Keratinocyte (primary cell): Measurements from ENCODE around the gene SORD. TPM values are rescaled to one million over a fixed set of nuclear protein-coding genes. Genes with fewer than 3 reads are reported as not detected.
"Not testable (repeated sequence)": the region's sequence is repeated elsewhere in the genome, so short reads cannot be mapped to it uniquely, and the experiment has no call there.

Experiments used
- DNase-seq: peaks from one replicate; pipeline ENCODE4 v3.0.0-alpha.2; 2011; ENCODE audit warnings: low read depth, missing footprints, low spot score
- FAIRE-seq: peaks from 2 replicates; lab custom pipeline; 2011; peaks lifted over from hg19 to GRCh38; lab: Jason Lieb, UNC
- H2AFZ ChIP-seq: 2 replicates; pipeline ENCODE4 v1.6.0; 2012; ENCODE audit warnings: low read length, control low read depth, inconsistent platforms; ENCODE audit not compliant: control insufficient read depth
- H3K27ac ChIP-seq: 2 replicates; pipeline ENCODE4 v1.5.1; 2011; ENCODE audit warnings: low read length; ENCODE audit not compliant: control insufficient read depth, insufficient read depth
- H3K27me3 ChIP-seq: 3 replicates; pipeline ENCODE4 v1.6.0; 2011; ENCODE audit warnings: low read length; ENCODE audit not compliant: control insufficient read depth, insufficient read depth; ENCODE audit errors: extremely low read depth
- H3K36me3 ChIP-seq, 2 experiments: 2 replicates in 1 of 2; 3 replicates in 1 of 2; pipeline ENCODE4 v1.5.1; 2011; ENCODE audit warnings: low read length in 2 of 2, mild to moderate bottlenecking in 1 of 2; ENCODE audit not compliant: control insufficient read depth in 2 of 2, insufficient read depth in 2 of 2; ENCODE audit errors: extremely low read depth in 1 of 2
- H3K4me1 ChIP-seq: 3 replicates; pipeline ENCODE4 v1.5.1; 2011; ENCODE audit warnings: low read length; ENCODE audit not compliant: control insufficient read depth, insufficient read depth; ENCODE audit errors: extremely low read depth
- H3K4me2 ChIP-seq: 3 replicates; pipeline ENCODE4 v1.6.0; 2011; ENCODE audit warnings: low read depth, low read length; ENCODE audit not compliant: control insufficient read depth, insufficient read depth; ENCODE audit errors: extremely low read depth
- H3K4me3 ChIP-seq, 3 experiments: fragments of 200-600 bp in 1 of 3; sonication (generic) in 1 of 3; 2 replicates in 2 of 3; 3 replicates in 1 of 3; pipeline ENCODE4 v1.5.1; 2011 to 2016; ENCODE audit warnings: low read length in 3 of 3, mild to moderate bottlenecking in 3 of 3, control low read depth in 2 of 3, inconsistent platforms in 1 of 3, low read depth in 1 of 3, mixed read lengths in 1 of 3, mixed run types in 1 of 3, moderate library complexity in 1 of 3; ENCODE audit not compliant: control insufficient read depth in 2 of 3, insufficient read depth in 2 of 3; ENCODE audit errors: extremely low read depth in 1 of 3
- H3K79me2 ChIP-seq: 2 replicates; pipeline ENCODE4 v1.6.0; 2012; ENCODE audit warnings: low read length; ENCODE audit not compliant: control insufficient read depth, insufficient read depth
- H3K9ac ChIP-seq: 3 replicates; pipeline ENCODE4 v1.6.0; 2011; ENCODE audit warnings: low read length; ENCODE audit not compliant: control insufficient read depth, insufficient read depth; ENCODE audit errors: extremely low read depth
- H3K9me1 ChIP-seq: 3 replicates; pipeline ENCODE4 v1.6.0; 2011; ENCODE audit warnings: low read length; ENCODE audit not compliant: control insufficient read depth, insufficient read depth; ENCODE audit errors: extremely low read depth
- H3K9me3 ChIP-seq: 2 replicates; pipeline ENCODE4 v1.5.1; 2012; ENCODE audit warnings: low read depth, low read length; ENCODE audit not compliant: control insufficient read depth
- H4K20me1 ChIP-seq: 3 replicates; pipeline ENCODE4 v1.6.0; 2011; ENCODE audit warnings: low read length; ENCODE audit not compliant: control insufficient read depth, insufficient read depth; ENCODE audit errors: extremely low read depth
- EZH2 ChIP-seq: IDR thresholded peaks from one replicate; pipeline ENCODE4 v1.6.1; 2012; ENCODE audit warnings: inconsistent platforms, mild to moderate bottlenecking, low read length, moderate library complexity
- dilution Hi-C: fragments of 300-500 bp; cut with MboI; formaldehyde crosslinking; loops from one replicate; pipeline ENCODE4 v1.7.0; 2020; ENCODE audit warnings: low sequenced_read_pairs; ENCODE audit not compliant: extremely low pct_ligation_motif_present
- polyA plus RNA-seq, 5 experiments: library from polyadenylated mRNA; depleted of rRNA in 3 of 5; stranded (reverse) in 3 of 5; stranded (forward) in 1 of 5; unstranded in 1 of 5; fragments of >200 nt; gene quantifications; 1 replicate in 1 of 5; 2 replicates in 3 of 5; 3 replicates in 1 of 5; pipeline versions ENCODE4 v1.2.1 to v1.2.3, GENCODE V29; 2011 to 2012; ENCODE audit warnings: missing spikeins in 2 of 5, low read depth in 1 of 5, low replicate concordance in 1 of 5
- TF ChIP-seq, protein P1 (sequence below), 3 experiments: IDR thresholded peaks in 1 of 3; conservative IDR thresholded peaks in 1 of 3; optimal IDR thresholded peaks in 1 of 3; 2 replicates in 2 of 3; 3 replicates in 1 of 3; pipeline versions ENCODE3 to v1.5.1; 2011; ENCODE audit warnings: low read length in 3 of 3, mild to moderate bottlenecking in 3 of 3, moderate library complexity in 2 of 3, control low read depth in 1 of 3, inconsistent platforms in 1 of 3; ENCODE audit not compliant: insufficient read depth in 2 of 3; ENCODE audit errors: extremely low read depth in 1 of 3

SORD gene
- polyA plus RNA-seq, 1 donor (not counting 4 experiments of a cell fraction or from before 2014, with no cell fraction given) = 46.7 TPM

DNA sequence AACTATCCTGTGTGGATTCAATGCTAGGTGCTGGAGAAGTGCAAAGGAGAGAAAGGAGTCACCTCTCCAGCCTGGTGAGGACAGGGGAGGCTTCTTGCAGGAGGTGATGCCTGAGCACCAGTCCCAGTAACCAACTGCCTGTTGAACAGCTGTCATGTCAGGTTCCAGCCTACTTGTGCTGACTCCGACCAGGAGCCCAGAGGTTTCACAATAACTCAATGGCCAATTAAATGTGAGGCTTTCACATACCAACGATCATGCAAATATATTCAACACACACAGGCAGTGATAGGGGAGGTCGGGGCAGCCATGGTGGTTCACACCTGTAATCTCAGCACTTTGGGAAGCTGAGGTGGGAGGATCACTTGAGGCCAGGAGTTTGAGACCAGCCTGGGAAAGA lies 7.7 kb downstream of the SORD start:
- H3K79me2 ChIP-seq = peaks cover 2% of the 10 kb centered on the region
- no peak for FAIRE-seq

DNA sequence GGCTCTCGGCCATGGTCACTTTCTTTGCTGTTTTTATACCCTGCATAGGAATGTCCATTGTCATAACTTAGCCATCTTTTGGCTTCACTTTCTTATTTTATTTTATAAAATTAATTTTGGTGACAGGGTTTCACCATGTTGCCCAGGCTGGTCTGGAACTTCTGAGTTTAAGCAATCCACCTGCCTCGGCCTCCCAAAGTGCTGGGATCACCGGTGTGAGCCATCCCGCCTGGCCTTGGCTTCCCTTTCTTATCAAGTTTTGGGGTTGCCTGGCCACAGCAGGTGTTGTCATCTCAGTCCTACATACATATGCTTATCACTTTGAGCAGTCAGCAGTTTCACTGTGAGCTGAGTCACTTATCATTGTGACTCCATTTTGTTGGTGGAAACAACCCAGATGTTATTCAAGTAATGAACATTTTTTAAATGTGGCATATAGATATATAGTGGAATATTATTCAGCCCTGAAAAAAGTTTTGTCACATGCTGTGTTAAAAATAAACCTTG lies 8.6 kb downstream of the SORD start:
- H3K36me3 ChIP-seq, FAIRE-seq, H3K9me3 ChIP-seq, H3K79me2 ChIP-seq, H3K4me1 ChIP-seq, H3K4me3 ChIP-seq, DNase-seq, H3K9me1 ChIP-seq, H3K9ac ChIP-seq, dilution Hi-C loops, H3K4me2 ChIP-seq, H3K27me3 ChIP-seq, H4K20me1 ChIP-seq, H3K27ac ChIP-seq, H2AFZ ChIP-seq: not testable (repeated sequence)

More for the DNA sequence above, 7.7 kb downstream of the SORD start:
- H3K4me2 ChIP-seq = no peak overlapping the region
- dilution Hi-C loops = no loop called here
- no peaks in the 10 kb centered on the region for H3K9me3 ChIP-seq
- no peaks in the 10 kb centered on the region for H4K20me1 ChIP-seq
- H3K36me3 ChIP-seq = peaks cover 3 to 5% of the 10 kb centered on the region in 2 experiments
- no peak overlapping the region for H3K9ac ChIP-seq
- DNase-seq = no peak
- H3K4me3 ChIP-seq = no peak overlapping the region
- H3K4me1 ChIP-seq = no peaks in the 10 kb centered on the region
- H2AFZ ChIP-seq = no peak overlapping the region
- no peaks in the 10 kb centered on the region for H3K9me1 ChIP-seq
- TF ChIP-seq, protein P1, sequence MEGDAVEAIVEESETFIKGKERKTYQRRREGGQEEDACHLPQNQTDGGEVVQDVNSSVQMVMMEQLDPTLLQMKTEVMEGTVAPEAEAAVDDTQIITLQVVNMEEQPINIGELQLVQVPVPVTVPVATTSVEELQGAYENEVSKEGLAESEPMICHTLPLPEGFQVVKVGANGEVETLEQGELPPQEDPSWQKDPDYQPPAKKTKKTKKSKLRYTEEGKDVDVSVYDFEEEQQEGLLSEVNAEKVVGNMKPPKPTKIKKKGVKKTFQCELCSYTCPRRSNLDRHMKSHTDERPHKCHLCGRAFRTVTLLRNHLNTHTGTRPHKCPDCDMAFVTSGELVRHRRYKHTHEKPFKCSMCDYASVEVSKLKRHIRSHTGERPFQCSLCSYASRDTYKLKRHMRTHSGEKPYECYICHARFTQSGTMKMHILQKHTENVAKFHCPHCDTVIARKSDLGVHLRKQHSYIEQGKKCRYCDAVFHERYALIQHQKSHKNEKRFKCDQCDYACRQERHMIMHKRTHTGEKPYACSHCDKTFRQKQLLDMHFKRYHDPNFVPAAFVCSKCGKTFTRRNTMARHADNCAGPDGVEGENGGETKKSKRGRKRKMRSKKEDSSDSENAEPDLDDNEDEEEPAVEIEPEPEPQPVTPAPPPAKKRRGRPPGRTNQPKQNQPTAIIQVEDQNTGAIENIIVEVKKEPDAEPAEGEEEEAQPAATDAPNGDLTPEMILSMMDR (optimal IDR thresholded peaks at IDR 0.05 in 1 of 3, IDR thresholded peaks at IDR 0.05 in 1 of 3, conservative IDR thresholded peaks at IDR 0.05 in 1 of 3; ENCODE audit: extremely low read depth in 1 of 3, insufficient read depth in 2 of 3, low read length in 3 of 3) = no peak
- no peak for TF ChIP-seq EZH2
- H3K27ac ChIP-seq = no peak overlapping the region
- H3K27me3 ChIP-seq = no peaks in the 10 kb centered on the region

DNA sequence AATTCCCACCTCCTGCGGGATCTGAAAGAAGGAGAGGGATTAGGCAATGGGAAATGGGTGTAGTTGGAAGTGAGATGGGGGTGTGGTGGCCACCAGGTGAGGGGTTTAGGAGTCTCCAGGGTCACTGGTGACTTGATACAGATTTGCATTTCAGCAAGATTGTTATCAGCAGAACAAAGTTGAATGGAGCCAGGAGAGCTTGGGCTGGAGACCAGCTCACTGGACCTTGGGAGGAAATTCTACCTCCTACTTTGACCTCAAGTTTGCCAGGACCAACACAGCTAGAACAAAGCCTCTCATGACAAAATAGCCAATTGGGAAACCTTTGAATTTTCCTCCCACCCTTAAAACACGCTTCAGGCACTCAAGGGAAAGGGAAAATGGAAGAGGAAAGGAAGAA lies 9.5 kb downstream of the SORD start:
- H3K27me3 ChIP-seq, H3K27ac ChIP-seq, H3K9me1 ChIP-seq, H3K9me3 ChIP-seq, FAIRE-seq, H3K4me2 ChIP-seq, H4K20me1 ChIP-seq, H3K9ac ChIP-seq, H3K4me1 ChIP-seq, dilution Hi-C loops, H3K79me2 ChIP-seq, DNase-seq, H3K4me3 ChIP-seq, H2AFZ ChIP-seq, H3K36me3 ChIP-seq: not testable (repeated sequence)

DNA sequence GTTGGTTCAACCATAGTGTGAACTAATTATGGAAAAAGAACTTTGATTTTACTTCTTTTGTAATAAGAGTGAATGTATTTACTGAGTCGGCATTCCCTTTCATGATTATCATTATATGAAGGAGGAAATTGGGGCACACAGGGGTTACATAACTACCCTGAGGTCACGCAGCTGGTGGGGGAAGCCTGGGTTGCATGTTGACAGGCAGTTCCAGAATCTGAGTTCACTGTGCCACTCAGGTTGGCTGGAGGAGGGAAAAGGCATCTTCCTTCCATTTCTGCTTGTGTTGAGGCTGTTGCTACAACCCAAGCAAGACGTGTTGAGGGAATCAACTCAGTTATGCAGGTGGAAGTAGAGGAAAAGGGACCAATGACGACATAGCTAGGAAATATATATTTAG lies 11.1 kb downstream of the SORD start:
- H4K20me1 ChIP-seq, H3K79me2 ChIP-seq, DNase-seq, H3K9ac ChIP-seq, H3K4me2 ChIP-seq, H3K9me3 ChIP-seq, dilution Hi-C loops, H3K9me1 ChIP-seq, H3K36me3 ChIP-seq, H3K4me1 ChIP-seq, H3K27me3 ChIP-seq, FAIRE-seq, H3K4me3 ChIP-seq, H2AFZ ChIP-seq, H3K27ac ChIP-seq: not testable (repeated sequence)
